ENCODE results near the gene SUSD3. TPM values are rescaled to one million over a fixed set of nuclear protein-coding genes. Genes with fewer than 3 reads are reported as not detected.

Gene SUSD3
- total and polyA plus RNA-seq, 2 of the 8 experiments (the other 6 are each of a cell fraction or from before 2014, with no cell fraction given), result 5.5 to 35.4 TPM

DNA sequence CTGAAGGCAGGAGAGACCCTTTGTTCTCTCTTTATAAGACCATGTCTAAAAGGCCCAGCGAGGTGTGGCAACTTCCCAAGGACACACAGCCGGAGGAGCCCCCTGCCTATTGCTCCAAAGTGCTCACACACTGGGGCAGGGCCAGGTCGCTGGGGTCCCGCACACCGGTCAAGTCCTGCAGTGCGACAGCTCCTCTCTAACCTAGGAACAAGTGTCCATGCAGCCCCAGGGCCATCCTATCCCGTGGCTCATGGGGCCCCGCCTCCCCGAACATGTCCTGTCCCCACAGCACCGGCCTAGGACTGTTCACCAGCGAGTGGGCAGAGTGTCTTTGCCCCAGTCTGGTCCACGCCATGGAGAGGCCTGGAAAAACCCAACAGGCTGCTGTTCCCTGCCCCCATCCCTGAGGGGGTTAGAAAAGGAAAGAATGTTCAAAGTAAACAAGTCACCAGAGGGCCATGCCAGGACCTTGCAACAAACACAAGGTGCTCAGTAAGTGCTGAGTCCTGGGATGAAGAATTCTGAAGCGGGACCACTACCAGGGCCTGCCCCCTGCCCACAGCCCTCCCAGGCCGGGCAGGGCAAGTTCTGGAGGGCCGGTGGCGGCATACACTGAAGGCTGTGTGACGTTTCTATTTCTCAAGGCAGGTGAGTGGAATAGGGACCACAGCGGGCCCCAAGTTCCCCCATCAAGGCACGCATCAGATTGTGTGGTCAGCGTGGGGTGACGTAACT is 74.6 kb downstream of the SUSD3 start:
- peak overlapping the region; percentile 71 to 86 (median 72) for H3K4me3 ChIP-seq (ENCODE audit: extremely low read depth in 1 of 4, insufficient read depth in 2 of 4, low read depth in 3 of 4, low read length in 4 of 4)
- H3K23me2 ChIP-seq (ENCODE audit: low read depth, low read length), result peaks cover 16% of the 10 kb centered on the region; the same call in 1 of the 2 replicates
- ChIA-PET POLR2A (ENCODE audit: partially characterized antibody) (interaction anchor here (1.1 to 1.4 kb wide), 5 partner anchors 8 to 36 kb away, joined by 3 to 9 read pairs (median 6); partner anchors contain the start of gene CARD19), CTCF (ENCODE audit: partially characterized antibody) (interaction anchor here (1.1 to 2.2 kb wide), 3 partner anchors 16 to 250 kb away, joined by 3 to 6 read pairs (median 6); no protein-coding TSS in a partner anchor)
- no peak overlapping the region for H2BK12ac ChIP-seq (ENCODE audit: low read depth, low read length)
- no peak overlapping the region for H2BK15ac ChIP-seq (ENCODE audit: low read length)
- H3K4me1 ChIP-seq (replicated peaks in 1 of 4; ENCODE audit: control insufficient read depth in 3 of 4, insufficient read depth in 4 of 4, low read length in 3 of 4), result peaks cover 0 to 32% (median 18%) of the 10 kb centered on the region in 4 experiments; a peak in 6 of 7 replicates
- H2BK20ac ChIP-seq (ENCODE audit: low read length), result 0 out of 2 replicates have a peak overlapping the region, but pooled peaks have one; percentile 32
- peak overlapping the region; percentile 88 to 89 for H3K4me2 ChIP-seq (ENCODE audit: insufficient read depth in 1 of 2, low read depth in 2 of 2, low read length in 2 of 2)
- H3K9ac ChIP-seq (replicated peaks in 1 of 4; ENCODE audit: extremely low read depth in 1 of 4, low read depth in 3 of 4, low read length in 3 of 4), result peak overlapping the region in 3 of 4 experiments; percentile 16 to 59 (median 45); a peak in 5 of 7 replicates
- FAIRE-seq (no peak), DNase-seq (ENCODE audit: low read depth in 1 of 2, low spot score in 2 of 2) (no peak)
- H2AFZ ChIP-seq (ENCODE audit: low read length), result no peak overlapping the region
- H3K9me3 ChIP-seq (ENCODE audit: insufficient read depth in 2 of 2, low read depth in 1 of 2, low read length in 1 of 2), result no peaks in the 10 kb centered on the region
- no peaks in the 10 kb centered on the region for H3K36me3 ChIP-seq (ENCODE audit: control insufficient read depth in 2 of 4, insufficient read depth in 4 of 4, low read length in 3 of 4)
- peaks cover 9% of the 10 kb centered on the region; the same call in 1 of the 2 replicates for H3K79me1 ChIP-seq (ENCODE audit: low read depth, low read length)
- peaks cover 0 to 13% (median 10%) of the 10 kb centered on the region in 4 experiments; a peak in 5 of 7 replicates for H3K27me3 ChIP-seq (replicated peaks in 1 of 4; ENCODE audit: control insufficient read depth in 3 of 4, extremely low read depth in 1 of 4, insufficient read depth in 3 of 4, low read length in 3 of 4)
- peak overlapping the region; percentile 2 for H4K5ac ChIP-seq (ENCODE audit: insufficient read length, low read depth, low read length)
- WGBS, 2 experiments (ENCODE audit: extremely low coverage in 1 of 2, insufficient coverage in 1 of 2, insufficient read length in 1 of 2, insufficient replicate concordance in 2 of 2, low coverage in 1 of 2, low lambda C conversion rate in 2 of 2, missing lambda C conversion rate in 1 of 2), result 41% methylated on average over 20 of the region's 21 CpGs; no CpG with 5 or more reads in 1 of the 2 experiments
- H3K23ac ChIP-seq (ENCODE audit: insufficient read length), result no peak overlapping the region
- no peak overlapping the region; the same call in 1 of the 2 replicates for H4K8ac ChIP-seq (ENCODE audit: extremely low read depth, insufficient read depth, low read length)
- peak overlapping the region; percentile 75; the same call in 1 of the 2 replicates for H3K18ac ChIP-seq (ENCODE audit: extremely low read depth, low read length)
- H2AK5ac ChIP-seq (ENCODE audit: low read depth, low read length), result peak overlapping the region; percentile 13; the same call in 1 of the 2 replicates
- H3K56ac ChIP-seq (replicated peaks; ENCODE audit: insufficient read length, low read depth, low read length), result peak overlapping the region; percentile 35
- no peak overlapping the region for H3K27ac ChIP-seq (ENCODE audit: low read depth, low read length)
- no peak overlapping the region for H3K14ac ChIP-seq (ENCODE audit: insufficient read length)
- H4K20me1 ChIP-seq (replicated peaks in 1 of 2; ENCODE audit: control insufficient read depth in 1 of 2, insufficient read depth in 2 of 2, low read length in 2 of 2), result peaks cover 0 to 12% of the 10 kb centered on the region in 2 experiments
- H3K79me2 ChIP-seq (ENCODE audit: control insufficient read depth in 1 of 2, insufficient read depth in 2 of 2, low read length in 2 of 2), result peaks cover 0 to 9% of the 10 kb centered on the region in 2 experiments; a peak in 1 of 4 replicates
- H3K4ac ChIP-seq (replicated peaks; ENCODE audit: insufficient read length, low read depth, low read length), result no peak overlapping the region
- H2BK5ac ChIP-seq (ENCODE audit: low read depth, low read length), result 0 out of 2 replicates have a peak overlapping the region, but pooled peaks have one; percentile 18
- H2BK120ac ChIP-seq (replicated peaks; ENCODE audit: low read depth, low read length), result no peak overlapping the region
- H4K91ac ChIP-seq (replicated peaks; ENCODE audit: insufficient read length, low read length), result peak overlapping the region; percentile 31
- TF ChIP-seq CBX5 (IDR thresholded peaks at IDR 0.05; ENCODE audit: low read depth, low read length), result no peak
- peak; percentile 8 for TF ChIP-seq EZH2 (IDR thresholded peaks at IDR 0.05; ENCODE audit: low read depth, low read length, severe bottlenecking)
- TF ChIP-seq SRF (IDR thresholded peaks at IDR 0.05; ENCODE audit: low read depth, low read length), result no peak
- TF ChIP-seq, protein P1, sequence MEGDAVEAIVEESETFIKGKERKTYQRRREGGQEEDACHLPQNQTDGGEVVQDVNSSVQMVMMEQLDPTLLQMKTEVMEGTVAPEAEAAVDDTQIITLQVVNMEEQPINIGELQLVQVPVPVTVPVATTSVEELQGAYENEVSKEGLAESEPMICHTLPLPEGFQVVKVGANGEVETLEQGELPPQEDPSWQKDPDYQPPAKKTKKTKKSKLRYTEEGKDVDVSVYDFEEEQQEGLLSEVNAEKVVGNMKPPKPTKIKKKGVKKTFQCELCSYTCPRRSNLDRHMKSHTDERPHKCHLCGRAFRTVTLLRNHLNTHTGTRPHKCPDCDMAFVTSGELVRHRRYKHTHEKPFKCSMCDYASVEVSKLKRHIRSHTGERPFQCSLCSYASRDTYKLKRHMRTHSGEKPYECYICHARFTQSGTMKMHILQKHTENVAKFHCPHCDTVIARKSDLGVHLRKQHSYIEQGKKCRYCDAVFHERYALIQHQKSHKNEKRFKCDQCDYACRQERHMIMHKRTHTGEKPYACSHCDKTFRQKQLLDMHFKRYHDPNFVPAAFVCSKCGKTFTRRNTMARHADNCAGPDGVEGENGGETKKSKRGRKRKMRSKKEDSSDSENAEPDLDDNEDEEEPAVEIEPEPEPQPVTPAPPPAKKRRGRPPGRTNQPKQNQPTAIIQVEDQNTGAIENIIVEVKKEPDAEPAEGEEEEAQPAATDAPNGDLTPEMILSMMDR (IDR thresholded peaks at IDR 0.05; ENCODE audit: control extremely low read depth in 1 of 3, insufficient read depth in 1 of 3, low read depth in 1 of 3, low read length in 3 of 3), result no peak
- TF ChIP-seq, protein P2, sequence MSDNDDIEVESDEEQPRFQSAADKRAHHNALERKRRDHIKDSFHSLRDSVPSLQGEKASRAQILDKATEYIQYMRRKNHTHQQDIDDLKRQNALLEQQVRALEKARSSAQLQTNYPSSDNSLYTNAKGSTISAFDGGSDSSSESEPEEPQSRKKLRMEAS (IDR thresholded peaks at IDR 0.05), result 0 out of 2 replicates have a peak, but pooled peaks have one; percentile 4
- TF ChIP-seq POLR2A (IDR thresholded peaks at IDR 0.05; ENCODE audit: control extremely low read depth in 1 of 2, low read depth in 2 of 2, low read length in 2 of 2), result no peak
- TF ChIP-seq BACH1 (IDR thresholded peaks at IDR 0.05; ENCODE audit: low read length), result 0 out of 2 replicates have a peak, but pooled peaks have one; percentile 12
- TF ChIP-seq CREB1 (IDR thresholded peaks at IDR 0.05), result 0 out of 2 replicates have a peak, but pooled peaks have one; percentile 34

All from H1 (cell line).